GM12878 (cell line): Measurements from ENCODE around the gene GJD2. TPM values are rescaled to one million over a fixed set of nuclear protein-coding genes. Genes with fewer than 3 reads are reported as not detected.

Experiments used
- ATAC-seq: fragments of 200-7000 bp; cut with Tn5 transposase; 3 replicates; pipeline ENCODE4 v1.9.1; 2020; ENCODE audit warnings: mild to moderate bottlenecking, moderate library complexity
- BruUV-seq: library from RNA; stranded (reverse); fragments of 400-500 nt; replicated peaks from 2 replicates; lab custom pipeline; 2021; lab: Mats Ljungman, UMichigan
- CTCF ChIA-PET: fragments of 300-600 bp; sonication (Branson Sonifier 250); formaldehyde crosslinking; extraction: SDS; loops from one replicate; lab custom pipeline; 2021; ENCODE audit warnings: inconsistent platforms; lab: Yijun Ruan, JAX
- POLR2A ChIA-PET: fragments of 350-600 bp; formaldehyde crosslinking; extraction: SDS; loops from one replicate; lab custom pipeline; 2021; ENCODE audit warnings: inconsistent platforms; lab: Charles Lee
- RAD21 ChIA-PET: fragments of 300-600 bp; sonication (Branson Sonifier 250); formaldehyde crosslinking; loops from one replicate; lab custom pipeline; 2023; ENCODE audit warnings: antibody characterized with exemption; ENCODE audit not compliant: unreplicated experiment; lab: Charles Lee
- SMC1A ChIA-PET: fragments of 300-600 bp; sonication (Branson Sonifier 250); formaldehyde crosslinking; loops from one replicate; lab custom pipeline; 2023; ENCODE audit not compliant: unreplicated experiment, uncharacterized antibody; lab: Charles Lee
- DNase-seq: peaks from one replicate; pipeline ENCODE4 v3.0.0-alpha.2; 2011; ENCODE audit warnings: low read depth, low spot score
- FAIRE-seq: peaks from 3 replicates; lab custom pipeline; 2011; peaks lifted over from hg19 to GRCh38; lab: Jason Lieb, UNC
- H2AFZ ChIP-seq: 2 replicates; pipeline ENCODE4 v1.6.0; 2011; ENCODE audit warnings: low read depth, low read length, control low read depth; ENCODE audit not compliant: control insufficient read depth
- H3K27ac ChIP-seq: 2 replicates; pipeline ENCODE4 v1.5.1; 2011; ENCODE audit warnings: control low read depth; ENCODE audit not compliant: control insufficient read depth, insufficient read depth
- H3K27me3 ChIP-seq, 2 experiments: replicated peaks in 1 of 2; 2 replicates each; pipeline versions ENCODE4 v1.6.0 to v1.6.1; 2011; ENCODE audit warnings: low read length in 1 of 2; ENCODE audit not compliant: control insufficient read depth in 2 of 2, insufficient read depth in 2 of 2
- H3K36me3 ChIP-seq, 2 experiments: 2 replicates each; pipeline ENCODE4 v1.5.1; 2011; ENCODE audit warnings: low read length in 1 of 2; ENCODE audit not compliant: control insufficient read depth in 2 of 2, insufficient read depth in 2 of 2
- H3K4me1 ChIP-seq: 2 replicates; pipeline ENCODE4 v1.6.1; 2011; ENCODE audit warnings: mild to moderate bottlenecking, low read length, moderate library complexity, mixed read lengths; ENCODE audit not compliant: control insufficient read depth, insufficient read depth
- H3K4me2 ChIP-seq: 2 replicates; pipeline ENCODE4 v1.6.0; 2011; ENCODE audit warnings: control low read depth; ENCODE audit not compliant: control insufficient read depth, insufficient read depth
- H3K4me3 ChIP-seq: fragments of 200-600 bp; sonication (generic); 2 replicates; pipeline ENCODE4 v1.5.1; 2016
- H3K79me2 ChIP-seq: 2 replicates; pipeline ENCODE4 v1.6.0; 2011; ENCODE audit warnings: low read length; ENCODE audit not compliant: control insufficient read depth, insufficient read depth
- H3K9ac ChIP-seq: 2 replicates; pipeline ENCODE4 v1.8.0; 2011; ENCODE audit warnings: low read length, control low read depth, mixed read lengths; ENCODE audit not compliant: control insufficient read depth, insufficient read depth
- H3K9me3 ChIP-seq: replicated peaks from 3 replicates; pipeline ENCODE4 v1.5.1; 2011; ENCODE audit warnings: mild to moderate bottlenecking, low read length; ENCODE audit not compliant: control insufficient read depth, insufficient read depth
- H4K20me1 ChIP-seq: 2 replicates; pipeline ENCODE4 v1.6.0; 2011; ENCODE audit not compliant: control insufficient read depth, insufficient read depth
- ATF2 ChIP-seq: IDR thresholded peaks from 2 replicates; pipeline ENCODE4 v1.6.1; 2012; ENCODE audit warnings: low read length, inconsistent platforms
- CBFB ChIP-seq: IDR thresholded peaks from 2 replicates; pipeline ENCODE4 v1.6.1; 2016; ENCODE audit warnings: antibody characterized with exemption, low read depth
- CBX5 ChIP-seq: sonication (generic); IDR thresholded peaks from 2 replicates; pipeline ENCODE4 v1.6.1; 2016; ENCODE audit warnings: low read depth, moderate library complexity, mild to moderate bottlenecking, inconsistent platforms
- CHD4 ChIP-seq: fragments of 200-600 bp; sonication (generic); IDR thresholded peaks from 2 replicates; pipeline ENCODE4 v1.6.1; 2016; ENCODE audit warnings: mild to moderate bottlenecking
- E2F4 ChIP-seq: IDR thresholded peaks from 2 replicates; pipeline ENCODE4 v1.6.1; 2012; ENCODE audit warnings: low read depth, low read length, improper control_type of control experiment
- ETV6 ChIP-seq, 2 experiments: fragments of 450-650 bp in 1 of 2; IDR thresholded peaks in 1 of 2; conservative IDR thresholded peaks in 1 of 2; 2 replicates each; pipeline ENCODE4 v1.6.1; 2014; ENCODE audit warnings: antibody characterized with exemption in 1 of 2, borderline replicate concordance in 1 of 2, low read depth in 1 of 2, mild to moderate bottlenecking in 1 of 2, moderate library complexity in 1 of 2
- HDAC6 ChIP-seq: fragments of 200-600 bp; sonication (generic); IDR thresholded peaks from one replicate; pipeline ENCODE4 v1.8.0; 2017; ENCODE audit warnings: antibody characterized with exemption; ENCODE audit not compliant: unreplicated experiment
- LARP7 ChIP-seq: fragments of 450-650 bp; IDR thresholded peaks from 2 replicates; pipeline ENCODE4 v1.6.1; 2017; ENCODE audit warnings: mild to moderate bottlenecking
- PAX5 ChIP-seq: IDR thresholded peaks from 2 replicates; pipeline ENCODE4 v1.6.1; 2011; ENCODE audit warnings: low read depth, low read length, borderline replicate concordance
- RAD21 ChIP-seq: IDR thresholded peaks from 2 replicates; pipeline ENCODE4 v1.6.1; 2011; ENCODE audit warnings: mild to moderate bottlenecking, low read depth, low read length, moderate library complexity; ENCODE audit not compliant: insufficient read depth
- RELA ChIP-seq: fragments of 450-650 bp; IDR thresholded peaks from 2 replicates; pipeline ENCODE4 v1.8.0; 2014; ENCODE audit warnings: borderline replicate concordance; ENCODE audit not compliant: partially characterized antibody
- SMC3 ChIP-seq: IDR thresholded peaks from 2 replicates; pipeline ENCODE4 v1.6.1; 2011; ENCODE audit warnings: low read length, improper control_type of control experiment, borderline replicate concordance
- SUZ12 ChIP-seq: fragments of 200-600 bp; sonication (generic); IDR thresholded peaks from one replicate; pipeline ENCODE4 v1.6.1; 2018; ENCODE audit warnings: antibody characterized with exemption, mild to moderate bottlenecking; ENCODE audit not compliant: unreplicated experiment
- YY1 ChIP-seq: IDR thresholded peaks from 2 replicates; pipeline ENCODE4 v1.6.1; 2011; ENCODE audit warnings: low read depth, mild to moderate bottlenecking, low read length
- ZBTB40 ChIP-seq: fragments of 450-650 bp; IDR thresholded peaks from 2 replicates; pipeline ENCODE4 v1.6.1; 2016; ENCODE audit warnings: mild to moderate bottlenecking, moderate library complexity, borderline replicate concordance
- WGBS: methylation state at CpG from one replicate; pipeline ENCODE4 v1.1.6; 2016; ENCODE audit warnings: low lambda C conversion rate; ENCODE audit not compliant: insufficient replicate concordance, insufficient coverage; ENCODE audit errors: missing lambda C conversion rate; 5-methylcytosine and 5-hydroxymethylcytosine counted together
- in situ Hi-C: fragments of 300-500 bp; cut with MboI; formaldehyde crosslinking; loops from 9 replicates; pipeline ENCODE4 v1.14.3; 2018; ENCODE audit warnings: mixed read lengths
- intact Hi-C: fragments of 100-400 bp; cut with micrococcal nuclease; formaldehyde crosslinking; loops from one replicate; pipeline ENCODE4 v1.14.2; 2022; ENCODE audit not compliant: unreplicated experiment
- polyA plus RNA-seq, 11 experiments: library from polyadenylated mRNA; depleted of rRNA in 4 of 11; unstranded in 6 of 11; stranded (reverse) in 5 of 11; fragments of >200 nt; fragmentation: Nextera tagmentation in 4 of 11; fragmentation: Illumina TruSeq in 1 of 11; extraction: Ambion mirVana in 4 of 11; extraction: Trizol in 1 of 11; gene quantifications; 1 replicate in 1 of 11; 2 replicates in 10 of 11; pipeline versions ENCODE4 v1.2.1 to v1.2.3, GENCODE V29; 2011 to 2016; ENCODE audit warnings: inconsistent platforms in 2 of 11, missing spikeins in 2 of 11, low read depth in 1 of 11
- total RNA-seq, 4 experiments: library from RNA; depleted of rRNA in 3 of 4; stranded (reverse); fragments of >200 nt in 3 of 4; fragmentation: Illumina TruSeq in 1 of 4; extraction: Trizol in 1 of 4; gene quantifications; 2 replicates each; pipeline versions ENCODE4 v1.2.1 to v1.2.3, GENCODE V29; 2013 to 2021
- TF ChIP-seq, protein P1 (sequence below): fragments of 450-650 bp; IDR thresholded peaks from 2 replicates; pipeline ENCODE4 v1.6.1; 2017; ENCODE audit warnings: low read depth, mild to moderate bottlenecking, moderate library complexity

GJD2 gene
- total and polyA plus RNA-seq, 10 of the 15 experiments (the other 5 are each of a cell fraction or from before 2014, with no cell fraction given), result not detected

- Histone ChIP-seq H3K36me3 (no peaks in the 10 kb centered on the region), H3K79me2 (no peaks in the 10 kb centered on the region), H2AFZ (no peak overlapping the region), H3K4me3 (no peak overlapping the region), H3K27ac (no peak overlapping the region), H3K9me3 (no peaks in the 10 kb centered on the region; the same call in 2 of the 3 replicates), H3K9ac (no peak overlapping the region), H3K4me1 (no peaks in the 10 kb centered on the region), H3K27me3 (peaks cover 0 to 2% of the 10 kb centered on the region in 2 experiments; a peak in 2 of 4 replicates), H4K20me1 (no peaks in the 10 kb centered on the region), H3K4me2 (no peak overlapping the region)
- intact Hi-C loops (no loop called here), in situ Hi-C loops (no loop called here)
- ChIA-PET CTCF (interaction anchor here (0.6 to 1.9 kb wide), 2 partner anchors 9 to 729 kb away, joined by 3 to 4 read pairs; no protein-coding TSS in a partner anchor), SMC1A (no interaction called here), POLR2A (no interaction called here), RAD21 (no interaction called here)
- DNase-seq, result no peak
- FAIRE-seq, result no peak
- WGBS, result 69% methylated on average over 1 of the region's 1 CpG
- BruUV-seq, result no TSS peak
- ATAC-seq, result no peak
- TF ChIP-seq ZBTB40, result no peak
- TF ChIP-seq LARP7, result no peak
- TF ChIP-seq CBFB, result no peak
- no peak for TF ChIP-seq RELA
- no peak for TF ChIP-seq SUZ12
- no peak for TF ChIP-seq CBX5
- TF ChIP-seq ATF2, result no peak
- no peak for TF ChIP-seq CHD4
- no peak for TF ChIP-seq ETV6 (conservative IDR thresholded peaks at IDR 0.05 in 1 of 2, IDR thresholded peaks at IDR 0.05 in 1 of 2; ENCODE audit: borderline replicate concordance in 1 of 2, low read depth in 1 of 2)
- TF ChIP-seq E2F4, result no peak
- TF ChIP-seq PAX5, result no peak
- TF ChIP-seq, protein P1, sequence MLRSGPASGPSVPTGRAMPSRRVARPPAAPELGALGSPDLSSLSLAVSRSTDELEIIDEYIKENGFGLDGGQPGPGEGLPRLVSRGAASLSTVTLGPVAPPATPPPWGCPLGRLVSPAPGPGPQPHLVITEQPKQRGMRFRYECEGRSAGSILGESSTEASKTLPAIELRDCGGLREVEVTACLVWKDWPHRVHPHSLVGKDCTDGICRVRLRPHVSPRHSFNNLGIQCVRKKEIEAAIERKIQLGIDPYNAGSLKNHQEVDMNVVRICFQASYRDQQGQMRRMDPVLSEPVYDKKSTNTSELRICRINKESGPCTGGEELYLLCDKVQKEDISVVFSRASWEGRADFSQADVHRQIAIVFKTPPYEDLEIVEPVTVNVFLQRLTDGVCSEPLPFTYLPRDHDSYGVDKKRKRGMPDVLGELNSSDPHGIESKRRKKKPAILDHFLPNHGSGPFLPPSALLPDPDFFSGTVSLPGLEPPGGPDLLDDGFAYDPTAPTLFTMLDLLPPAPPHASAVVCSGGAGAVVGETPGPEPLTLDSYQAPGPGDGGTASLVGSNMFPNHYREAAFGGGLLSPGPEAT, result no peak
- TF ChIP-seq RAD21, result no peak
- no peak for TF ChIP-seq HDAC6
- TF ChIP-seq YY1, result no peak
- TF ChIP-seq SMC3, result no peak
These were observed 47.6 kb upstream of the GJD2 start for GRCh38 chr15:34802371-34802770.
